Measurements from ENCODE around the gene SUCO.

DNA sequence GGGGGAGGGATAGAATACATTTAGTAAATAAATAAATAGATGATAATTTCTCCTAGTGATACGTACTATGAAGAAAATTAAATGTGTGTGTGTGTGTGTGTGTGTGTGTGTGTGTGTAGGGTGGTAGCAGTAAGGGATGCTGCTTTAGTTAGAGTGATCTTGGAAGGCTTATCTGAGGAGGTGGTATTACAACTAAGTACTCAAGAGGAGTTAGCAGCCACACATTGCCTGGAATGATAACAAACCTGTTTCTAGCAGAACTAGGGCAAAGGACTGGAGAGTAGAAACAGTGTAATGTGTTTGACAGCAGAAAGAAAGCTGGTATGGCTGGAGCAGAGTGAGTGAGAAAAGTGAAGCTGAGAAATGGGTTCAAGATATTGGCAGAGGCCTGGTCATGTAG, 67.7 kb downstream of the SUCO start:
- TF ChIP-seq, protein P1, sequence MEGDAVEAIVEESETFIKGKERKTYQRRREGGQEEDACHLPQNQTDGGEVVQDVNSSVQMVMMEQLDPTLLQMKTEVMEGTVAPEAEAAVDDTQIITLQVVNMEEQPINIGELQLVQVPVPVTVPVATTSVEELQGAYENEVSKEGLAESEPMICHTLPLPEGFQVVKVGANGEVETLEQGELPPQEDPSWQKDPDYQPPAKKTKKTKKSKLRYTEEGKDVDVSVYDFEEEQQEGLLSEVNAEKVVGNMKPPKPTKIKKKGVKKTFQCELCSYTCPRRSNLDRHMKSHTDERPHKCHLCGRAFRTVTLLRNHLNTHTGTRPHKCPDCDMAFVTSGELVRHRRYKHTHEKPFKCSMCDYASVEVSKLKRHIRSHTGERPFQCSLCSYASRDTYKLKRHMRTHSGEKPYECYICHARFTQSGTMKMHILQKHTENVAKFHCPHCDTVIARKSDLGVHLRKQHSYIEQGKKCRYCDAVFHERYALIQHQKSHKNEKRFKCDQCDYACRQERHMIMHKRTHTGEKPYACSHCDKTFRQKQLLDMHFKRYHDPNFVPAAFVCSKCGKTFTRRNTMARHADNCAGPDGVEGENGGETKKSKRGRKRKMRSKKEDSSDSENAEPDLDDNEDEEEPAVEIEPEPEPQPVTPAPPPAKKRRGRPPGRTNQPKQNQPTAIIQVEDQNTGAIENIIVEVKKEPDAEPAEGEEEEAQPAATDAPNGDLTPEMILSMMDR (conservative IDR thresholded peaks at IDR 0.05; ENCODE audit: low read length): no peak
- no peak for TF ChIP-seq EZH2phosphoT487 (IDR thresholded peaks at IDR 0.05; ENCODE audit: borderline replicate concordance)
